Left lung (tissue), 10 donors: Measurements from ENCODE around the gene MSANTD1. TPM values are rescaled to one million over a fixed set of nuclear protein-coding genes. Genes with fewer than 3 reads are reported as not detected.
A peak's percentile ranks its signal among the peaks of the same experiment; 100 is the strongest.

Experiments used
- ATAC-seq: fragments of 200-7000 bp; cut with Tn5 transposase; one replicate; pipeline ENCODE4 v1.9.1; 2020; ENCODE audit warnings: moderate library complexity
- DNase-seq, 4 donors: peaks; one replicate each; pipeline ENCODE4 v3.0.0-alpha.2; 2013 to 2020
- H3K27ac ChIP-seq, 2 donors: fragments of 200-600 bp; sonication (generic) in 1 of 2; one replicate each; pipeline versions ENCODE4 v1.5.0 to v1.8.0; 2020 to 2021
- H3K27me3 ChIP-seq, 2 donors: fragments of 200-600 bp; sonication (generic) in 1 of 2; one replicate each; pipeline versions ENCODE4 v1.5.0 to v1.8.0; 2020 to 2021
- H3K36me3 ChIP-seq, 2 donors: fragments of 200-600 bp; sonication (generic) in 1 of 2; one replicate each; pipeline versions ENCODE4 v1.5.0 to v1.8.0; 2020 to 2021
- H3K4me1 ChIP-seq, 2 donors: fragments of 200-600 bp; one replicate each; pipeline ENCODE4 v1.8.0; 2021
- H3K4me3 ChIP-seq, 2 donors: fragments of 200-600 bp; sonication (generic) in 1 of 2; one replicate each; pipeline versions ENCODE4 v1.5.0 to v1.8.0; 2020 to 2021; ENCODE audit warnings: mild to moderate bottlenecking in 1 of 2
- H3K9me3 ChIP-seq, 2 donors: fragments of 200-600 bp; sonication (generic) in 1 of 2; one replicate each; pipeline versions ENCODE4 v1.5.0 to v1.8.0; 2020 to 2021
- intact Hi-C, 2 donors: fragments of 100-400 bp; cut with DNase I; formaldehyde crosslinking; loops; one replicate each; pipeline versions ENCODE4 v1.11.2 to v1.14.2; 2022
- polyA plus RNA-seq, 6 donors: library from polyadenylated mRNA; unstranded; fragments of 120-200 nt; gene quantifications; one replicate each; pipeline ENCODE4 v1.2.1, GENCODE V29; 2013; ENCODE audit not compliant: insufficient read length in 6 of 6
- total RNA-seq, 2 donors: library from RNA; stranded (reverse); fragmentation: NEBNext Ultra II Directional; extraction: Animal tissue kit (Norgen Biotek cat#: 25700); gene quantifications; one replicate each; pipeline ENCODE4 v1.2.1, GENCODE V29; 2021
- TF ChIP-seq, protein P1 (sequence below), 2 donors: fragments of 200-600 bp; sonication (generic) in 1 of 2; IDR thresholded peaks; one replicate each; pipeline versions ENCODE4 v1.5.0 to v1.8.0; 2021; ENCODE audit warnings: antibody characterized with exemption in 2 of 2
- donor health status: DM: no; HTN: yes; CAD: no.
- donor health status: DM: no; HTN: no; CAD: no.

Gene MSANTD1
- total and polyA plus RNA-seq, 8 donors, result 0.54 to 1.4 (median 1.0) TPM

DNA sequence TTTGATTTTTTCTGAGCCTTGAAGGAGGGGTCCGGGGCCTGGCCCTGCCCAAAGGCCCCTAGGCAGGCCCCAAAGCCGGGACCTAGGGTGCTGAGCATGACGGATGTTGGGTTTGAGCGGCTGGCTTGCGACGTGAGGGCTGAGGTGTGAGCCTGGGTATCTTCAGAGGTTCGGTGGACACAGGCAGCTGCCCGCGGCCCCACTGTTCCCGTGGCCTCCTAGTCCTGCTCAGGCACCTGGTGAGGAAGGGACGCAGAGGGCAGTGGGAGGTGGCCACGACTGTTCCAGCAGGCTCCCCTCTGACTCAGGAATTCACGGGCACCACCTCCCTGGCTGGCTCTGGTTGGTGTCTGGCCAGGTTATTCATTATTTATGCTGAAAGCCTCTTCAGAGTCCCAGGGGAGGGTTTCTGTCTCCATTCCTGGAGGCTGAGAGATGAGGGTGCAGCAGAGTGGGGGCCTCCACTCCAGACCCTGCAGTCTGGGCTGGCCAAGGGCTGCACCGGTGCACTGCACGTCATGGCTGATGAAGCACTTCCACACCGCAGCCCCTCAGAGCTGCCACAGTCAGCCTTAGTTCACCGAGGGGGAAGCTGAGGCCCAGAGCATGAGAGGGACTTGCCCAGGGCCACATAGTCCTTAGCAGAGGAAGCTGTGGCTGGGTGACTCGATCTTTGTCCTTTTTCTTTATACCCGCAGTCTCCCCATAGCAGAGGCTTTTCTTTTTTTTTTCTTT is 2.2 kb downstream of the MSANTD1 start:
- peak; percentile 92 for ATAC-seq
- Histone ChIP-seq H3K4me1 (no peaks in the 10 kb centered on the region), H3K4me3 (peak overlapping the region in 1 of 2 donors; percentile 20), H3K9me3 (no peaks in the 10 kb centered on the region), H3K36me3 (peaks cover 0 to 7% of the 10 kb centered on the region in 2 donors), H3K27ac (peak overlapping the region; percentile 48 to 67), H3K27me3 (no peaks in the 10 kb centered on the region)
- intact Hi-C loops, result no loop called here
- peak in 3 of 4 donors; percentile 62 to 85 (median 74) for DNase-seq
- TF ChIP-seq, protein P1, sequence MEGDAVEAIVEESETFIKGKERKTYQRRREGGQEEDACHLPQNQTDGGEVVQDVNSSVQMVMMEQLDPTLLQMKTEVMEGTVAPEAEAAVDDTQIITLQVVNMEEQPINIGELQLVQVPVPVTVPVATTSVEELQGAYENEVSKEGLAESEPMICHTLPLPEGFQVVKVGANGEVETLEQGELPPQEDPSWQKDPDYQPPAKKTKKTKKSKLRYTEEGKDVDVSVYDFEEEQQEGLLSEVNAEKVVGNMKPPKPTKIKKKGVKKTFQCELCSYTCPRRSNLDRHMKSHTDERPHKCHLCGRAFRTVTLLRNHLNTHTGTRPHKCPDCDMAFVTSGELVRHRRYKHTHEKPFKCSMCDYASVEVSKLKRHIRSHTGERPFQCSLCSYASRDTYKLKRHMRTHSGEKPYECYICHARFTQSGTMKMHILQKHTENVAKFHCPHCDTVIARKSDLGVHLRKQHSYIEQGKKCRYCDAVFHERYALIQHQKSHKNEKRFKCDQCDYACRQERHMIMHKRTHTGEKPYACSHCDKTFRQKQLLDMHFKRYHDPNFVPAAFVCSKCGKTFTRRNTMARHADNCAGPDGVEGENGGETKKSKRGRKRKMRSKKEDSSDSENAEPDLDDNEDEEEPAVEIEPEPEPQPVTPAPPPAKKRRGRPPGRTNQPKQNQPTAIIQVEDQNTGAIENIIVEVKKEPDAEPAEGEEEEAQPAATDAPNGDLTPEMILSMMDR (IDR thresholded peaks at IDR 0.05), result no peak

DNA sequence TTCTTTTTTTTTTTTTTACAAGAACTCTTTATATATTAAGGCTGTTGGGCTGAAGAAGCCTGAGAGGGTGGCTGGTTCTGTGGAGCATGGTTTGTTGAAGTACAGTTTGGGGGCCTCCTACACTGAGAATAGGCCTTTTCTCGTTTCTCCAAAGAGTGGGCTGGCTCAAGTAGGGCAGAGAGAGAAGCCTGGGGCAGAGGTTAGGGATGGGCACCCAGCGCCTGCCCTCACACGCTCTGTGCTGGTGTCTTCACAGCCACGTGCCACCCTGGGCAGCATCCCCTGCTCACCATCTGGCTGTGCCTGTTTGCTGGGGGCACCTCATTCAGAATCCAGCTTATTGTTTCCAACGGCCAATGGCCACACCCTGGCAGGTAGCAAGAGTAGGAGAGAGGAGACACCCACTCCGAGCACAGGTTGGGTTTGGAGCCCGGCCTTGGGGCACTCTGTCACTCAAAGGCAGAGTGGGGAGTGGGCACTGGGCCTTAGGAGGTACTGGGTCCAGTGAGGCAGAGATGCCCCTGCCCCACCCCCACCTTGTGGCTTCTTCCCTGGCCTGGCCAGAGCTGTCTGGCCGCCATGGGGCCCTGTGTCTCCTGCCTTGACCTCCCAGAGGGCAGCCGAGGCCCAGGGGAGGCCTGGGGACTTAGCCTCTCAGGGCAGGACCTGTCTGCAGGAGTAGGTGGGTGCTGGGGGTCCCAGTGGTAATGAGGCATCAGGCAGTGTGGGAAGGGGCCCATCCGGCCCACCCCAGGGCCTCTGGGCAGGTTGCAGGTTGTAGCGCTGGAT is 2.9 kb downstream of the MSANTD1 start:
- H3K4me3 ChIP-seq, result no peak overlapping the region
- TF ChIP-seq, protein P1 (IDR thresholded peaks at IDR 0.05), result no peak
- no peaks in the 10 kb centered on the region for H3K4me1 ChIP-seq
- no peaks in the 10 kb centered on the region for H3K27me3 ChIP-seq
- peaks cover 0 to 10% of the 10 kb centered on the region in 2 donors for H3K36me3 ChIP-seq
- no peaks in the 10 kb centered on the region for H3K9me3 ChIP-seq
- intact Hi-C loops, result no loop called here
- ATAC-seq (no peak), DNase-seq (peak in 1 of 4 donors; percentile 58)
- H3K27ac ChIP-seq, result no peak overlapping the region

DNA sequence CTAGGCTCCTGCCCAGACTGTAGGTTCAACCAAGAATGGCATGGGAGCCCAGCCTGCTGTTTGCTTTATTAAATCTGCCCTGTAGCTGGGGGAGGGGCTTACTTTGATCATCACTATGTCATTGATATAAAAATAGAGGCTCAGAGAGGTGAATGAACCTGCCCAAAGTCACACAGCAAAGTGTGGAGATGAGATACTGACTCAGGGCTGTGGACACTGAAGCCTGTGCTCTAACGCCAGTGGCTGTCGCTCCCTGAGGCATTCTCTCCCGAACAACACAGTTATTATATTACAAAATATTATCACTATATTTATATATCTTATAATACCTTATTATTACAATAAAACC is 3.5 kb downstream of the MSANTD1 start:
- Histone ChIP-seq H3K27ac (no peak overlapping the region), H3K27me3 (no peaks in the 10 kb centered on the region), H3K4me3 (no peak overlapping the region), H3K4me1 (no peaks in the 10 kb centered on the region), H3K9me3 (no peaks in the 10 kb centered on the region), H3K36me3 (peaks cover 0 to 10% of the 10 kb centered on the region in 2 donors)
- TF ChIP-seq, protein P1 (IDR thresholded peaks at IDR 0.05), result no peak
- no peak for ATAC-seq
- intact Hi-C loops, result no loop called here
- peak in 1 of 4 donors; percentile 4 for DNase-seq

DNA sequence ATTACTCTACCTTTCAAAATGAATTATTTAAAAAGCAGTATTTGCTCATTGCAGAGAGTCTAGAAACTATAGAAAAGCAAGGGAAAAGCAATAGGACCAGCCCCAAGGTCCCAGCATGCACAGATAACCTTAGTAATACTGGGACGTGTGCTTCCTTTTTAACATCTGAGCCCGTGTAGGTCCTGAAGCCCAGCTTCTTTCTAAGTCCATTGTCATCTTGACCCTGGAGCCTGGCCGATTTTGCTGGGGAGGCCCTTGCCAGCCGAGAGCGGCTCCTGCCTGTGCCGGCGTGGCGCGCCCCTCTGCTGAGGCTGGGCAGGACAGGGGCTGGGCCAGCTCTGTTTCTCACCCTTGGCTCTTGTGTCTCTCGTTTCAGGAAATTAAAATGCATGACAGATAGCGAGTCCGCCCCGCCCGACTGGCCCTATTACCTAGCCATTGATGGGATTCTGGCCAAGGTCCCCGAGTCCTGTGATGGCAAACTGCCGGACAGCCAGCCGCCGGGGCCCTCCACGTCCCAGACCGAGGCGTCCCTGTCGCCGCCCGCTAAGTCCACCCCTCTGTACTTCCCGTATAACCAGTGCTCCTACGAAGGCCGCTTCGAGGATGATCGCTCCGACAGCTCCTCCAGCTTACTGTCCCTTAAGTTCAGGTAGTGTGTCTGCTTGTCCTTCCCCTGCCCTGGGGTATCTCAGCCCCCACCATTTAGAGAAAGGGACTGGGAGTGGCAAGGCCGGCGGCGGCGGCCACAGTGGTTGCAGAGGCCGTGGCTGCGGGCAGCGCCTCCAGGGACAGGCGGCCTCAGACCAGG is 4.1 kb downstream of the MSANTD1 start:
- H3K36me3 ChIP-seq, result peaks cover 0 to 10% of the 10 kb centered on the region in 2 donors
- DNase-seq, result peak in 2 of 4 donors; percentile 24 to 69
- intact Hi-C loops, result no loop called here
- H3K4me1 ChIP-seq, result no peaks in the 10 kb centered on the region
- ATAC-seq, result no peak
- no peaks in the 10 kb centered on the region for H3K27me3 ChIP-seq
- H3K4me3 ChIP-seq, result no peak overlapping the region
- TF ChIP-seq, protein P1 (IDR thresholded peaks at IDR 0.05), result no peak
- H3K9me3 ChIP-seq, result no peaks in the 10 kb centered on the region
- no peak overlapping the region for H3K27ac ChIP-seq
